Retinal pigment epithelial cell (primary cell): ENCODE results near the gene RPTOR.

Source experiments
- DNase-seq: peaks from one replicate; pipeline ENCODE4 v3.0.0-alpha.2; 2010; ENCODE audit warnings: low read depth
- H3K4me3 ChIP-seq: 2 replicates; pipeline ENCODE4 v1.5.1; 2011; ENCODE audit warnings: mild to moderate bottlenecking, low read length, control low read depth, moderate library complexity
- TF ChIP-seq, protein P1 (sequence below): conservative IDR thresholded peaks from 2 replicates; pipeline ENCODE4 v1.5.1; 2011; ENCODE audit warnings: low read depth, low read length, control low read depth, inconsistent platforms

The RPTOR gene

DNA sequence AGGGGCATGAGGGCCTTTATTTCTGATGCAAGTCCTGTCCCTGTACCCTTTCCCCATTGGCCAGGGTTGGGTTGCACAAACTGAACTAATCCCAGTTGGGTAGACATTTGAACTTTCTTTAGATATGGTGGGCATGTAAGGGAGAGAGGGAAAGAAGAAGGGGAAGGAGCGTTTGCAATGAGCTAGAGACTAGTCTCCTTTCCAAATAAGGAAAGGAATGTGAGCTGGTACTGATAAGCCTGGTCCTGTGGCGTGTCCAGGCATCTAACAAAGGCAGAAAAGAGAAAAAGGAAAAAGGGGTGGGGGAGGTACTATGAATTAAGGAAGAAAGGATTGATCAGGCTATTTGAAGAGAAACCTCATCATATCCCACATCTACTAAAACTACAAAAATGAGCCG is 467.3 kb downstream of the RPTOR start:
- no peak for DNase-seq
- TF ChIP-seq, protein P1, sequence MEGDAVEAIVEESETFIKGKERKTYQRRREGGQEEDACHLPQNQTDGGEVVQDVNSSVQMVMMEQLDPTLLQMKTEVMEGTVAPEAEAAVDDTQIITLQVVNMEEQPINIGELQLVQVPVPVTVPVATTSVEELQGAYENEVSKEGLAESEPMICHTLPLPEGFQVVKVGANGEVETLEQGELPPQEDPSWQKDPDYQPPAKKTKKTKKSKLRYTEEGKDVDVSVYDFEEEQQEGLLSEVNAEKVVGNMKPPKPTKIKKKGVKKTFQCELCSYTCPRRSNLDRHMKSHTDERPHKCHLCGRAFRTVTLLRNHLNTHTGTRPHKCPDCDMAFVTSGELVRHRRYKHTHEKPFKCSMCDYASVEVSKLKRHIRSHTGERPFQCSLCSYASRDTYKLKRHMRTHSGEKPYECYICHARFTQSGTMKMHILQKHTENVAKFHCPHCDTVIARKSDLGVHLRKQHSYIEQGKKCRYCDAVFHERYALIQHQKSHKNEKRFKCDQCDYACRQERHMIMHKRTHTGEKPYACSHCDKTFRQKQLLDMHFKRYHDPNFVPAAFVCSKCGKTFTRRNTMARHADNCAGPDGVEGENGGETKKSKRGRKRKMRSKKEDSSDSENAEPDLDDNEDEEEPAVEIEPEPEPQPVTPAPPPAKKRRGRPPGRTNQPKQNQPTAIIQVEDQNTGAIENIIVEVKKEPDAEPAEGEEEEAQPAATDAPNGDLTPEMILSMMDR, result no peak
- H3K4me3 ChIP-seq, result no peak overlapping the region

- no peak overlapping the region for H3K4me3 ChIP-seq
- TF ChIP-seq, protein P1, result no peak
- DNase-seq, result no peak
Measured at GRCh38 chr17:81012574-81013447, 468.2 kb downstream of the RPTOR start.

DNA sequence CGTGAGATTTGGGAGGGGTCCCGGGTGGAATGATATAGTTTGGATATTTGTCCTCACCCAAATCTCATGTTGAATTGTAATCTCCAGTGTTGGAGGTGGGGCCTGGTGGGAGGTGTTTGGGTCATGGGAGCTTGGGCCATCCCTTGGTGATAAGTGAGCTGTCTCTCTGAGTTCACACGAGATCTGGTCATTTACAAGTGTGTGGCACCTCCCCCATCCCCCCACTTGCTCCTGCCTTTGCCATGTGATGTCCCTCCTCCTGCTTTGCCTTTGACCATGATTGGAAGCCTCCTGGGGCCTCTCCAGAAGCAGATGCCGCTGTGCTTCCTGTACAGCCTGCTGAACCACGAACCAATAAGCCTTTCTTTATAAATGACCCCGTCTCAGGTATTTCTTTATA is 469.0 kb downstream of the RPTOR start:
- no peak for DNase-seq
- no peak overlapping the region for H3K4me3 ChIP-seq
- TF ChIP-seq, protein P1, result no peak

DNA sequence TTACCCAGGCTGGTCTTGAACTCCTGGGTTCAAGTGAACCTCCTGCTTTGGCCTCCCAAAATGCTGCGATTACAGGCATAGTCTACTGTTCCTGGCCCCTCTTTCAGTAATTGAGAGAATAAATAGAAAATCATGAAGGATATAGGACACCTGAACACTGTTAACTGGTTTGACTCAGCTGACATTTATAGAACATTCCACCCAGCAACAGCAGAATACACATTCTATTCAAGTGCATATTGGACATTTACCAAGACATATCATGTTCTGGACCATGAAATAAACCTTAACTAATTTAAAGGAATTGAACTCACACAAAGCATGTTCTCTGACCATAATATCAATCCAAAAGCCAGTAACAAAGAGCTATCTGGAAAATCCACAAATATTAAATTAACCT is 470.5 kb downstream of the RPTOR start:
- H3K4me3 ChIP-seq, result no peak overlapping the region
- TF ChIP-seq, protein P1, result no peak
- no peak for DNase-seq
